Amniotic epithelial cell (primary cell): ENCODE results near the gene ZNF385C.

Experiments used
- DNase-seq: peaks from one replicate; pipeline ENCODE4 v3.0.0-alpha.2; 2010; ENCODE audit warnings: low read depth

The ZNF385C gene

GRCh38 chr17:42107597-42108576 lies 9.6 kb upstream of the ZNF385C start:
- peak; percentile 64 for DNase-seq

DNA sequence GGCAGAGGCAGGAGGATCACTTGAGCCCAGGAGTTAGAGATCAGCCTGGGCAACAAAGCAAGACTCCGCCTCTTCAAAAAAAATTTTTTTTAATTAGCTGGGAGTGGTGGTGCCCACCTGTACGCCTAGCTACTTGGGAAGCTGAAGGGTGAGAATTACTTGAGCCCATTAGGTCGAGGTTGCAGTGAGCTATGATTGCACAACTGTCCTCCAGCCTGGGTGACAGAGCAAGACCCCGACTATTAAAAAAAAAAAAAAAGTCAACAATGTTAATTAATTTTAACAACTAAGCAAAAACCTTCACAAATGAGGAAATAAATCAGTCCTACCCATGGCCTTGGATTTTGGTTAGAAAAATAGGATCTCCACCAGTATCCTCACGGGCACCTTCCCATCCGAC lies 8.9 kb upstream of the ZNF385C start:
- no peak for DNase-seq

- no peak for DNase-seq
Observed at GRCh38 chr17:42106009-42106408, 7.7 kb upstream of the ZNF385C start.

GRCh38 chr17:42104264-42104663 lies 6.0 kb upstream of the ZNF385C start:
- no peak for DNase-seq

- no peak for DNase-seq
Observed at GRCh38 chr17:42103221-42103954, 5.1 kb upstream of the ZNF385C start.

- peak; percentile 59 for DNase-seq
Observed at GRCh38 chr17:42101513-42102292, 3.4 kb upstream of the ZNF385C start.

DNA sequence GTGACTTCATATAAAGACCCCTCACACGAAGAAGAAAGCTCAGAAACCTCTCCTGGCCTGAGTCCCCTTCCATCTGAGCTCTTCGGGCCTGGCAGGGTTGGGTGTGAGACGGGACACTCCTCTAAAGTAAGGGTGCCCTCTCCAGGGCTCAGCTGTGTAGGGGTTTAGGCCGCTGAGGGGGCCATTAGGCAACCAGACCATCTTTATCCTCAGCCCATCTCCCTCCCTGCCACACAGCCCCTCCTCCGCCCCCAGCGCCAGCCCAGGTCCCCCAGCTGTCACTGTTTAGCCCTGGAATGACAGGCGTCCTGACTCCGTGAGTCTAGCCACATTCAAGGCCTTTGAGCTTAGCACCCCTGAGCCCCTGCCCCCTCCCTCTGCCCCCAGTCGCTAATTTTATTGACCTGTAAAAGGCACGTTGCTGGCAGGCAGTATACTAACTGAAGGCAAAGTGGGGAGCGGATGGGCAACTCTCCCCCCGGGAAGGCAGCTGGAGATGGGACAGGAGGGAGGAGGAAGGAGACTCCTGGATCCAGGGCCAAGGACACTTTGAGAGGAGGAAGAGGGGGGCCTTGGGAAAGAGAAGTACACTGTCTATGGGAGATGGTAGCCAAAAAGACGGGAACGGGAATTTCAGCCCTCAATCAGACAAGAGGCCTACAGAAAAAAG lies 592 bp upstream of the ZNF385C start:
- no peak for DNase-seq

GRCh38 chr17:42096360-42097111 lies 1.7 kb downstream of the ZNF385C start:
- no peak for DNase-seq

- no peak for DNase-seq
Observed at GRCh38 chr17:42094375-42095069, 3.8 kb downstream of the ZNF385C start.

GRCh38 chr17:42092939-42093338 lies 5.3 kb downstream of the ZNF385C start:
- no peak for DNase-seq

DNA sequence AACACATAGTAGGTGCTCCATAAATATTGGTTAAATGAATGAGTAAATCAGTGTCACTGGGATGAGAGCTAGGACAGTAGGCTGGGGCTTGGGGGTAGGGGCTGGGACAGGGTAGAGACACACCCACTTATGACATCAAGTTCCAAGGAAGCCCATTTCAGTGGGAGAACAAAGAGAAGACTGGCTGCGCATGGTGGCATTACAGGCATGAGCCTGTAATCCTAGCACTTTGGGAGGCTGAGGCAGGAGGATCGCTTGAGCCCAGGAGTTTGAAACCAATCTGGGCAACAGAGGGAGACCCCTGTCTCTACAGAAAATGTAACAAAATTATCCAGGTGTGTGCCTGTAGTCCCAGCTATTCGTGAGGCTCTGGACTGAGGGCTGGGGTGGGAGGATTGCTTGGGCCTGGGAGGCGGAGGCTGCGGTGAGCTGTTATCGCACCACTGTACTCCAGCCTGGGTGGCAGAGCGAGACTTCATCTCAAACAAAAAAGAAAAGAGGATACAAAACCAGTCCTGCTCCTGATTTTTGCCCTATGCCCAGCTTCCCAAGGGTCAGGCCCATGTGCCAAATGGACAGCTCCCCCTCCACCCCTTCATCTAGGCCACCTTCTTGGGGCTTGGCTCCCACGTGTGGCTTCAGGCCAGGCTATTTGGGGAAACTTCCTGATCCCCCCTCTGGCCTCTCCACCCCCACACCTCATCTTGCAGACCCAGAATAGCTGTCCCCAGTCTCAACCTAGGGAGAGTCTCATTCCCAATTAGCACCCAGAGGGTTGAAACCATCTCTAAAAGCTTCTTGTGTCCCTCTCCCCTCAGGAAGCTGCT lies 7.1 kb downstream of the ZNF385C start:
- no peak for DNase-seq

DNA sequence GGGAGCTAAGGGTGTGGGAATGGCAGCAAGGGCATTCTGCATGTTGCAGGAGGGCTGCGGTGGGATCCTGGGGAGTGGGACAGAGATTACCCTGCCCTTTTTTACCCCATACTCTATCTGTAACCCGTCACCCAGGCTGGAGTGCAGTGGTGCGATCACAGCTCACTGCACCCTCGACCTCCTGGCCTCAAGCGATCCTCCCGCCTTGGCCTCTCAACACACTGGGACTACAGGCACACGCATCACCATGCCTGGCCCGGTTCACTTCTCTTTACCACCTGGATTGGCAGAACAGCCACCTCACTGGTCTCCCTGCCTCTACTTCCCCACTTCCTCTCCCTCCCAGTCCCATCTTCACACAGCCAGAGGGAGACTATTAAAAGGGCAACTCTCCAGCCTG lies 9.5 kb downstream of the ZNF385C start:
- DNase-seq, result no peak

- DNase-seq, result no peak
Observed at GRCh38 chr17:42087736-42088705, 10.3 kb downstream of the ZNF385C start.

GRCh38 chr17:42087042-42087701 lies 11.1 kb downstream of the ZNF385C start:
- peak; percentile 21 for DNase-seq

GRCh38 chr17:42081516-42082129 lies 16.6 kb downstream of the ZNF385C start:
- DNase-seq, result no peak

- DNase-seq, result no peak
Observed at GRCh38 chr17:42079541-42079940, 18.7 kb downstream of the ZNF385C start.

- no peak for DNase-seq
Observed at GRCh38 chr17:42078396-42079043, 19.8 kb downstream of the ZNF385C start.
